Epithelial cell of proximal tubule (primary cell): ENCODE data around the gene PCDH15. TPM values are rescaled to one million over a fixed set of nuclear protein-coding genes. Genes with fewer than 3 reads are reported as not detected.

Experiments used
- DNase-seq: peaks from one replicate; pipeline ENCODE4 v3.0.0-alpha.2; 2011; ENCODE audit warnings: low read depth
- H3K4me3 ChIP-seq: 2 replicates; pipeline ENCODE4 v1.5.1; 2011; ENCODE audit warnings: low read depth, mild to moderate bottlenecking, low read length
- CTCF ChIP-seq: conservative IDR thresholded peaks from 2 replicates; pipeline ENCODE4 v1.5.1; 2012; ENCODE audit warnings: low read depth, mild to moderate bottlenecking, low read length
- total RNA-seq: library from RNA; depleted of rRNA; stranded (reverse); fragments of >200 nt; gene quantifications from 2 replicates; pipeline ENCODE4 v1.2.3, GENCODE V29; 2015

The PCDH15 gene
- 0.07 TPM in 1 of 2 replicates, not detected in the other for total RNA-seq

- TF ChIP-seq CTCF, result peak; percentile 72
- DNase-seq, result peak; percentile 25
- peak within 1 kb of the TSS; percentile 17 for H3K4me3 ChIP-seq
These were observed at the start of gene PCDH15 for GRCh38 chr10:54800741-54801421. TSS of gene PCDH15 (minus strand) at chr10:54801231. CDS start at chr10:54664262, 136,969 bp downstream.

- no peak for TF ChIP-seq CTCF
- H3K4me3 ChIP-seq, result no peak overlapping the region
- no peak for DNase-seq
These were observed 42.9 kb upstream of the PCDH15 start for GRCh38 chr10:54843932-54844331.

- no peak for TF ChIP-seq CTCF
- no peak overlapping the region for H3K4me3 ChIP-seq
- DNase-seq, result no peak
These were observed 42.1 kb upstream of the PCDH15 start for GRCh38 chr10:54843085-54843646.

GRCh38 chr10:54837479-54837878, 36.4 kb upstream of the PCDH15 start:
- DNase-seq, result no peak
- no peak overlapping the region for H3K4me3 ChIP-seq
- TF ChIP-seq CTCF, result no peak

GRCh38 chr10:54833029-54833428, 32.0 kb upstream of the PCDH15 start:
- no peak overlapping the region for H3K4me3 ChIP-seq
- TF ChIP-seq CTCF, result no peak
- no peak for DNase-seq

- DNase-seq, result no peak
- H3K4me3 ChIP-seq, result no peak overlapping the region
- TF ChIP-seq CTCF, result no peak
These were observed 26.0 kb upstream of the PCDH15 start for GRCh38 chr10:54826994-54827560.

GRCh38 chr10:54815583-54815982, 14.6 kb upstream of the PCDH15 start:
- no peak for DNase-seq
- no peak for TF ChIP-seq CTCF
- H3K4me3 ChIP-seq, result no peak overlapping the region
